SIG-M5 (cell line): ENCODE results near the gene MMP19.
"Not testable (repeated sequence)": the region's sequence is repeated elsewhere in the genome, so short reads cannot be mapped to it uniquely, and the experiment has no call there.

Experiments
- DNase-seq: peaks from one replicate; lab custom pipeline; 2025; lab: John Stamatoyannopoulos, UW

MMP19 gene

GRCh38 chr12:55842681-55843429, at the start of gene MMP19:
Gene MMP19, minus strand, starts transcription at chr12:55842936. Its CDS starts 106 bp downstream, at chr12:55842830.
- no peak for DNase-seq

GRCh38 chr12:55891310-55891709, 48.6 kb upstream of the MMP19 start:
- no peak for DNase-seq

GRCh38 chr12:55885113-55885512, 42.4 kb upstream of the MMP19 start:
- no peak for DNase-seq

DNA sequence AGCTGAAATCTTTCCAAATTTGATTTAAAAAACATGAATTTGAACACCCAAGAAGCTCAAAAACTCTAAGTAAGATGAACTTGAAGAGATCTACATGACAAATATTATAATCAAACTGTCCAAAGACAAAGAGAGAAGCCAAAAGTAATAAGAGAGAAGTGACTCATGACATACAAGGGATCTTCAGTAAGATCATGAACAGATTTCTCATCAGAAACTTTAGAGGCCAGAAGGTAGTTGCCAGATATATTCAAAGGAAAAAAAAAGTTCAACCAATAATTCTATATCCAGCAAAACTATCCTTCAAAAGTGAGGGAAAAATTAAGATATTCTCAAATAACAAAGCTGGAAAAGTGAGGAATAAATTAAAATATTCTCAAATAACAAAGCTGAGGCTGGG, 35.1 kb upstream of the MMP19 start:
- no peak for DNase-seq

GRCh38 chr12:55875704-55876467, 33.1 kb upstream of the MMP19 start:
- no peak for DNase-seq

DNA sequence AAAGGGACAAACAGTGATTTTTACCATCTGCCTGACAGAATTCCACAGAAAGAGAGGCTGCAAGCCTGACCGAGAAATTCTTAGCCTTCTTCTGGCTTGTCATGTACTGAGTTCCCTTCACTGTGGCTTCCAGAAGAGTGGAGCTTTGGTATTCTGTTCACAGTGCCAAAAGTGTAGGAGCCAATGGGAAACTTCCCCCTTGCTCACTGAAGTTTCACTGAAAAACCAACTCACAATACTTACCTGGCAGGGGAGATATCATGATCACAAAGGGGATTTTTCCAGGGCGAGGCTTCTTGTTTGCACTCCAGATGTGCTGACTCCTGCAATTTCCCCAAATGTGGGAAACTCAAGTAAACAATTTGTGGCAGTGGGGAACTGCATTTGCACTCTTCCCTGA, 31.7 kb upstream of the MMP19 start:
- no peak for DNase-seq

DNA sequence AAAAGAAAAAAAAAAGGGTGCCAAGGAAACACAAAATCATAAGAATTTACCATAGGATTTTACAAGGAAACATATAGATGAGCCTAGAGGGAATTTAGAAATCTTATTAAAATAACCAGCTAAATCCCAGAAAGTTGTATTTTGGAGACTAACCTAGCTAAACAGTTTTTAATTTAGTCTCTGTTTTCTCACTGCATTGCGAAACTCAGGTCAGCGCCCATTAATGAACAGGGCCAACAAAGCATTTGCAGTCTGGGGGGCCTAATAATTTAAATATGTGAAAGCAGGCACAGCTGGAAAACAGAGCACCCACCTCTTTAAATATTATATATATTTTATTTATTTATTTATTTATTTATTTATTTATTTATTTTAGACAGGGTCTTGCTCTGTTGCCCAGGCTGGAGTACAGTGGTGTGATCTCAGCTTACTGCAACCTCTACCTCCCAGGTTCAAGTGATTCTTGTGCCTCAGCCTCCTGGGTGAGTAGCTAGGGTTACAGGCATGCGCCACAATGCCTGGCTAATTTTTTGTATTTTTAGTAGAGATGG, 23.8 kb upstream of the MMP19 start:
- not testable (repeated sequence) for DNase-seq

- no peak for DNase-seq
Observed at GRCh38 chr12:55865327-55865726, 22.6 kb upstream of the MMP19 start.

DNA sequence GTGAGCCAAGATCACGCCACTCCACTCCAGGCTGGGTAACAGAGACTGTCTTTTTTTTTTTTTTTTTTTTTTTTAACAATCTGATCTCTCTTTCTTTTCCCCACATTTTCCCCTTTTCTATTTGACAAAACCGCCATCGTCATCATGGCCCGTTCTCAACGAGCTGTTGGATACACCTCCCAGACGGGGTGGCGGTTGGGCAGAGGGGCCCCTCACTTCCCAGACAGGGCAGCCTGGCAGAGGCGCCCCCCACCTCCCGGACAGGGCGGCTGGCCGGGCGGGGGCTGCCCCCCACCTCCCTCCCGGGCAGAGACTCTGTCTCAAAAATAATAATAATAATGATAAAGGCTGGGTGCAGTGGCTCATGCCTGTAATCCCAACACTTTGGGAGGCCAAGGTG, 20.2 kb upstream of the MMP19 start:
- not testable (repeated sequence) for DNase-seq

DNA sequence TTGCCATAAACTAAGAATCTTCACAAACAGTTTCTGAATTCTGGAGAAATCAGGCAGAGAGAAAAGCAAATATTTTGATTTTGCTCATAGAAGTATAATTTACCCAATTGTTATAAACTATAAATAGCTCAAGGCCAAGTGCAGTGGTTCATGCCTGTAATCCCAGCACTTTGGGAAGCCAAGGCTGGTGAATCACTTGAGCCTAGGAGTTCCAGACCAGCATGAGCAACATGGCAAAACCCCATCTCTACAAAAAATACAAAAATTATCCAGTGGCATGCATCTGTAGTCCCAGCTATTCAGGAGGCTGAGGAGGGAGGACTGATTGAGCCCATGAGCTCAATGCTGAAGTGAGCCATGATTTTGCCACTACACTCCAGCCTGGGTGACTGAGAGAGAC, 19.6 kb upstream of the MMP19 start:
- DNase-seq: no peak

GRCh38 chr12:55861871-55862270, 19.1 kb upstream of the MMP19 start:
- no peak for DNase-seq

- no peak for DNase-seq
Observed at GRCh38 chr12:55861396-55861795, 18.7 kb upstream of the MMP19 start.

DNA sequence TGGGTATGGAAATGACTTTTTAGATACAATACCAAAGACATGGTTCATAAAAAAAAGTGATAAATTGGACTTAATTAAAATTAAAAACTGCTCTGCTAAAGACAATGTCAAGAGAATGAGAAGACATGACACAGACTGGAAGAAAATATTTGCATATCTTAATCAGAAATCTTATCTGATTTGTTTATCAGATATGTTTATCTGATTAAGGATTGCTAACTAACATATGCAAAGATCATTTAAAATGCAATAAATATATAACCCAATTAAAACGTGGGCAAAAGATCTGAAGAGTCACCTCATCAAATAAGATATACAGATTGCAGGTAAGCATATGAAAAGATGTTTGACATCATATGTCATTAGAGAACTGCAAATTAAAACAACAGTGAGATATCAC, 10.0 kb upstream of the MMP19 start:
- no peak for DNase-seq

DNA sequence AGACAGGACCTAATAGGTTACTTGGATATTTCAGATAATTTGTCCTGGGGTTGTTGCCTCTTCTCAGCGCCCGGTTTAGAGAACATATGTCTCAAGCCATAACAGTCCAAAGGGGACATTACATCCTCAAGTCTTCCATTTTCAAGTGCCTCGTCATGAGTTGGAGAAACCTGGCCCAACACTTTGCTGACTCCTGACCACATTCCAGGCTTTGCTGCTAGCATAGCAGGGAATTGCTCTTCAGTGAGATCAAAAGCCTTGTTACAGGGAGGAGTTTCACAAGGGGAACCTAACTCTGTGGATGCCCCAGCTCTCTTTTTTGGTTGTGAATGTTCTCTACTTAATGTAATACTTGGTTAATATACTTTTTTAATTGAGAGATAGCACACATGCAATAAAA, 8.2 kb upstream of the MMP19 start:
- no peak for DNase-seq

DNA sequence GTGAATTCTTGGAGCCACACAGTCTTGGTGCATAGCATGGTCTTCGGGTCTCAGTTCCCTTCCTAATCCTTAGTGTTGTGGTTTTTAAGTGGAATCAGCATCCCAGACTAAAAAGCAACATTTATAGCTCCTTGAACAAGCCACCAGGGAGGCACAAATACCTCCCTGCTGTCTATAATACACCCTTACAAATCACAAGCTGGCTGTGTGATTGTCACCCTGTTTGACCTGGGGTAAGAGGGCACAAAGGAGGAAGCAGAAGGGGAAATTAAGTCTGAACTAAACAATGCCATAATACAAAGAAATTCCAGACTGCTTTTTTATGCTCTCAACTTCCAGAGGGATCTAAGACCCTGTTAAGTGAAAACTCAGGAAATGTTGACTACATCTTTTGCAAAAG, 7.7 kb upstream of the MMP19 start:
- DNase-seq: no peak

- no peak for DNase-seq
Observed at GRCh38 chr12:55849616-55850343, 7.0 kb upstream of the MMP19 start.

GRCh38 chr12:55847603-55848291, 5.0 kb upstream of the MMP19 start:
- DNase-seq: no peak

GRCh38 chr12:55847033-55847432, 4.3 kb upstream of the MMP19 start:
- no peak for DNase-seq

DNA sequence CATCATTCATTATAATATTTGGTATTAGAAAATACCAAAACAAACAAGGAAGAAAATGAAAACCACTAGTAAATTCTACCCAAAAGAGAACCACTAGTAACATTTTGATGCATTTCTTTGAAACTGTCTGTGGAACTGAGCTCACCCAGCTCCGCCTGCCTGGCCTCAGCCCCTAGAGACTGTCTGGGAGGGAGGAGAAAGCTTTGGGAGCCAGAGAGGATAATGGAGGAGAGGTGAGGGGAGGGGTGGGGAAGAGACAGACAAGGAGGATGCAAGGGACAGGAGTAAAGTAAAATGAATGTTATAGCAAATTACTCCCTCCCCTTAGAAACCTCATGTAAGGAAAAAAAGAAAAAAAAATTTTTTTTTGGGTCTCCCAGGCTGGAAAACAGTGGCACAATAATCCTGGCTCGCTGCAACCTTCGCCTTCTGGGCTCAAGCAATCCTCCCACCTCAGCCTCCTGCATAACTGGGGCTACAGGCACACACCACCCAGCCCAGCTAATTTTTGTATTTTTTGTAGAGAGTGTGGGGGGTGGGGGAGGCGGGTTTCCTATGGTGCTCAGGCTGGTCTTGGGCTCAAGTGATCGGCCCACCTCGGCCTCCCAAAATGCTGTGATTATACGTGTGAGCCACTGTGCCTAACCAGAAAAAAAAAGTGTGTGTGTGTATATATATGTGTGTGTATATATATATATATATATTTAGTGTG, 3.2 kb upstream of the MMP19 start:
- DNase-seq: no peak

GRCh38 chr12:55845361-55845760, 2.6 kb upstream of the MMP19 start:
- no peak for DNase-seq

DNA sequence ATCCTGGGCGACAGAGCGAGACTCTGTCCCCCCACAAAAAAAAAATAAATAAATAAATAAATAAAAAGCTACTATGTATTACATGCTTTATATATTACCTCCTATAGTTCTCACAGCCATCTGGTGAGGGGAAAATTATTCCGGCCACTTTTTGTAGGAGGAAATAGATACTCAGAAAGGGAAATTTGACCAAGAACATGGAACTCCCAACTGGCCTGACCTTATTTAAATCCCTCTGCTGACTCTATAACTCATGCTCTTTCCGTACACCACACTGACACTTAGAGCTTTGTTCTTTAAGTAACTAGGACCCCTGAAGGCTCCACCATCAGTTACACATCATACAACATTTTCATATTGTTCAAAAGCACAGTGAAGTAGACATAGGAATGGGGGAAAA, 2.2 kb upstream of the MMP19 start:
- DNase-seq: no peak
